Stimulated activated CD8-positive, alpha-beta memory T cell treated with anti-CD3 and anti-CD28 coated beads, Interleukin-7, amount 100 ng/mL, for 24 hours (primary cell): ENCODE measurements around the gene OSGEP.

Experiments
- DNase-seq: peaks from one replicate; pipeline ENCODE4 v3.0.0-alpha.2; 2020; ENCODE audit warnings: low read depth

OSGEP gene

GRCh38 chr14:20429801-20430669 lies 24.6 kb downstream of the OSGEP start:
- no peak for DNase-seq

- no peak for DNase-seq
Measured at GRCh38 chr14:20428802-20429201, 25.8 kb downstream of the OSGEP start.

- DNase-seq: no peak
Measured at GRCh38 chr14:20428010-20428365, 26.6 kb downstream of the OSGEP start.

GRCh38 chr14:20427231-20428009 lies 27.2 kb downstream of the OSGEP start:
- DNase-seq: no peak

GRCh38 chr14:20424851-20425250 lies 29.8 kb downstream of the OSGEP start:
- DNase-seq: no peak

GRCh38 chr14:20422886-20423285 lies 31.7 kb downstream of the OSGEP start:
- DNase-seq: no peak

- DNase-seq: no peak
Measured at GRCh38 chr14:20421267-20421666, 33.3 kb downstream of the OSGEP start.

- no peak for DNase-seq
Measured at GRCh38 chr14:20419419-20419818, 35.2 kb downstream of the OSGEP start.

- DNase-seq: no peak
Measured at GRCh38 chr14:20418501-20418909, 36.1 kb downstream of the OSGEP start.

GRCh38 chr14:20417250-20418186 lies 37.1 kb downstream of the OSGEP start:
- DNase-seq: no peak

- DNase-seq: no peak
Measured at GRCh38 chr14:20416223-20416622, 38.4 kb downstream of the OSGEP start.

- no peak for DNase-seq
Measured at GRCh38 chr14:20415782-20416206, 38.8 kb downstream of the OSGEP start.

- DNase-seq: no peak
Measured at GRCh38 chr14:20413744-20414082, 40.9 kb downstream of the OSGEP start.

- peak; percentile 64 for DNase-seq
Measured at GRCh38 chr14:20412876-20413743, 41.5 kb downstream of the OSGEP start, which contains the start of gene TEP1. TSS of gene TEP1 (minus strand) at chr14:20413501. CDS start at chr14:20408439, 5,062 bp downstream.

- DNase-seq: no peak
Measured at GRCh38 chr14:20412411-20412810, 42.2 kb downstream of the OSGEP start.

GRCh38 chr14:20409226-20409625 lies 45.4 kb downstream of the OSGEP start:
- no peak for DNase-seq

GRCh38 chr14:20403521-20403920 lies 51.1 kb downstream of the OSGEP start:
- DNase-seq: no peak

- no peak for DNase-seq
Measured at GRCh38 chr14:20400965-20401593, 53.5 kb downstream of the OSGEP start.

GRCh38 chr14:20400589-20400964 lies 54.0 kb downstream of the OSGEP start:
- DNase-seq: no peak

GRCh38 chr14:20397511-20397910 lies 57.1 kb downstream of the OSGEP start:
- no peak for DNase-seq
